CMK (cell line): ENCODE results near the gene EEFSEC.

Experiments used
- DNase-seq: peaks from one replicate; pipeline ENCODE4 v3.0.0-alpha.2; 2010; ENCODE audit warnings: low read depth

EEFSEC gene

GRCh38 chr3:128185630-128186447 is 32.6 kb downstream of the EEFSEC start:
- DNase-seq, result no peak

- no peak for DNase-seq
Observed at GRCh38 chr3:128187495-128187894, 34.2 kb downstream of the EEFSEC start.

- DNase-seq, result no peak
Observed at GRCh38 chr3:128188326-128188725, 35.0 kb downstream of the EEFSEC start.

- DNase-seq, result no peak
Observed at GRCh38 chr3:128188956-128189355, 35.7 kb downstream of the EEFSEC start.

GRCh38 chr3:128190501-128190900 is 37.2 kb downstream of the EEFSEC start:
- DNase-seq, result no peak

- DNase-seq, result no peak
Observed at GRCh38 chr3:128192131-128192530, 38.9 kb downstream of the EEFSEC start.

- DNase-seq, result no peak
Observed at GRCh38 chr3:128193168-128193567, 39.9 kb downstream of the EEFSEC start.

GRCh38 chr3:128194843-128195242 is 41.6 kb downstream of the EEFSEC start:
- no peak for DNase-seq

- no peak for DNase-seq
Observed at GRCh38 chr3:128195369-128195768, 42.1 kb downstream of the EEFSEC start.

GRCh38 chr3:128195802-128196201 is 42.5 kb downstream of the EEFSEC start:
- no peak for DNase-seq

GRCh38 chr3:128196647-128197046 is 43.4 kb downstream of the EEFSEC start:
- DNase-seq, result no peak

- no peak for DNase-seq
Observed at GRCh38 chr3:128197855-128198254, 44.6 kb downstream of the EEFSEC start.

- DNase-seq, result no peak
Observed at GRCh38 chr3:128198313-128198712, 45.0 kb downstream of the EEFSEC start.

- DNase-seq, result no peak
Observed at GRCh38 chr3:128199110-128199509, 45.8 kb downstream of the EEFSEC start.

GRCh38 chr3:128201158-128201755 is 48.0 kb downstream of the EEFSEC start:
- DNase-seq, result no peak

- no peak for DNase-seq
Observed at GRCh38 chr3:128203169-128203568, 49.9 kb downstream of the EEFSEC start.

- no peak for DNase-seq
Observed at GRCh38 chr3:128205558-128206145, 52.4 kb downstream of the EEFSEC start.

GRCh38 chr3:128207951-128208350 is 54.7 kb downstream of the EEFSEC start:
- no peak for DNase-seq

- DNase-seq, result no peak
Observed at GRCh38 chr3:128210711-128211110, 57.4 kb downstream of the EEFSEC start.

- no peak for DNase-seq
Observed at GRCh38 chr3:128214056-128214455, 60.8 kb downstream of the EEFSEC start.

GRCh38 chr3:128215290-128215689 is 62.0 kb downstream of the EEFSEC start:
- no peak for DNase-seq

- no peak for DNase-seq
Observed at GRCh38 chr3:128215800-128216495, 62.7 kb downstream of the EEFSEC start.
